Measurements from ENCODE around the gene CFAP299.

Gene CFAP299

DNA sequence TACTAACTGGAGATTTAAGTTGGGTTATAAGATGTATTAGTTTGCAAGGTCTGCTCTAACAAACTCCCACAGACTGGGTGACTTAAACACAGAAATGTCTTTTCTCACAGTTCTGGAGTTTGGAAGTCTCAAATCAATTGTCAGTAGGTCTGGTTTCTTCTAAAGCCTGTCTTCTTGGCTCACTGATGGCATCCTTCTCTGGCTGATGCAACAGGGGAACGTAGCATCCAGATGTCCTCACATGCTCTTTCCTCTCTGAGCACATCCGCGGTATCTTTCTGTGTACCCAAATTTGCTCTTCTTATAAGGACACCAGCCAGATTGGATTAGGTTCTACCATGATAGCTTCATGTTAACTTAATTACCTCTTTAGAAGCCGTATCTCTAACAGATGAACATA is 631.8 kb downstream of the CFAP299 start:
- DNase-seq, result no peak

DNA sequence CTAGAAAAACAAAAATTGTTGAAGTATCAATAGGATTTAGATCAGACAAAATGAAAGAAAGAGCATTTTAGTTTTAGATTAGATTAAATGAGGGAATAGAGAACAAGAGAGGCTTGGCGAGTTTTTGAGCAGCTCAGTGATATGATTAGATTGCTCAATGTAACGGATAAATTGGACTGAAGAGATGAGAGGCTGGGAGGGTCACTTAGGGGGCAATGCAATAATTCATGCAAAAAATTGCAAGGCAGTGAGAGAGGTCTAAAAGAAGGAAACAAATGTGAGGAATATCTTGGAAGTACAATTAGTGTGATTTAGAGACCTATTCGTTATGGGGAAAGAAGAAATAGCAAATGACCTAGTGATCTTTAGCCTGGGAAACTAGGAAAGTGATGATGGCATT is 644.7 kb downstream of the CFAP299 start:
- no peak for DNase-seq

DNA sequence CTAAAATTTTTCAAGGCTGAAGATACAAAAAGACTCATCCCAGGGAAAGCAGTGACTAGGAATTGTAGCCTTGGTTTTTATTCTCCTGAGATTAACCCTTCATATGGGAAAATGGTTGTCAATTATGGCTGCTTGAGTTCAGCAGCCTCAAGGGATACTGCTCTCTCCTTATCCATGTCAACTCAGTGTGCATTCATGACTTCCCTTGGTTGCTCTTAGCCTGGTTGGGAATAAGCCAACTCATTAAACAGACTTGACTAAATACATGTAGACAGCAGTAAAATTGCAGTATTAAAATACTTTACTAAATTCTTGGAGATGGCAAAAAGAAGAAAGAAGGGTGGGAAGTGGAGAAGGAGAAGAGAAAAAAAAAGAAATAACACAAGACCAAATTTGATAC is 650.5 kb downstream of the CFAP299 start:
- DNase-seq, result no peak

GRCh38 chr4:80989921-80990544 is 654.5 kb downstream of the CFAP299 start:
- DNase-seq, result peak; percentile 46

GRCh38 chr4:80990851-80991250 is 655.3 kb downstream of the CFAP299 start:
- DNase-seq, result no peak

- DNase-seq, result no peak
These were observed 664.4 kb downstream of the CFAP299 start for GRCh38 chr4:80999943-81000342.

GRCh38 chr4:81003597-81004111 is 668.1 kb downstream of the CFAP299 start:
- DNase-seq, result no peak

DNA sequence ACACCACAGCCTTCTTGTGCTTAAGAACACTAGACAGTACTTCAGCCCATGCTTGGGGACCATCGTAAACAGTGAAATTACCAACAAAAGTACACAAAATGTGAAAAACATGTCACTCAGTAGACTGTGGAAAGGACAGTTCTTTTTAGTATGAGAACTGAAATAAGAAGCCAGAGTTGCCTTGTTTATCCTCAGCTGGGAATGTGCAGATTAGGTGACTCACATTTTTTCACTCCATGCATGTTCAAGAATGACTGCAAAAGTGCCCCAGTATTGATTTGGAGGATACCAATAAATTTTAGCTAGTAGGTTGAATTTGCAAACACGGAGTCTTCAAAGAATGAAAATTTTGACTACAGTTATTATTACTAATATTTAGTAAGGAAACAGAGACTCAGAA is 671.9 kb downstream of the CFAP299 start:
- no peak for DNase-seq

All from EL (cell line).